ENCODE measurements around the gene SEL1L2. TPM values are rescaled to one million over a fixed set of nuclear protein-coding genes. Genes with fewer than 3 reads are reported as not detected.

The SEL1L2 gene
- polyA plus RNA-seq, 1 experiment = not detected

DNA sequence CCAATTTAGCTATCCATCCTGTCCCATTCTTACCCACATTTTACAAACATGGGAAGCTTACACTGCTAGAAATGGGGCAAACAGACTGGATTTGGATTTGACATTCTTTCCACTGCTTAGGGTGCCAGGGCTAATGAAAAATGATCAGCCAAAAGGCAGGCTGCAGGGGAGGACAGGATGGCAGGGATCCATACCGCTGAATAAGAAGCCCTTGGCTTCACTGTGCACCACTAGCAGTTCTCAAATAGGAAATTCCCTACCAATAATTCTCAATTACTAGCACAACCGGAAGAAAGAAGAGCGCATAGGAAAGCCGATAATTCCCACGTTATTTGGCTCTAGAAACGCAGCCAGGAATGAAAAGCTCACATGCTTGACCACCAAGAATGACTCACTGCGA lies 132.5 kb downstream of the SEL1L2 start:
- ChIA-PET CTCF (no interaction called here), POLR2A (no interaction called here)
- DNase-seq (ENCODE audit: low read depth, low spot score) = no peak
- Histone ChIP-seq H3K27ac (ENCODE audit: low read depth, low read length) (no peak overlapping the region), H3K9me3 (ENCODE audit: control insufficient read depth, insufficient read depth, low read length) (no peaks in the 10 kb centered on the region), H3K4me3 (ENCODE audit: low read depth, low read length) (no peak overlapping the region), H3K27me3 (ENCODE audit: control insufficient read depth, insufficient read depth, low read length) (no peaks in the 10 kb centered on the region)
- TF ChIP-seq, protein P1, sequence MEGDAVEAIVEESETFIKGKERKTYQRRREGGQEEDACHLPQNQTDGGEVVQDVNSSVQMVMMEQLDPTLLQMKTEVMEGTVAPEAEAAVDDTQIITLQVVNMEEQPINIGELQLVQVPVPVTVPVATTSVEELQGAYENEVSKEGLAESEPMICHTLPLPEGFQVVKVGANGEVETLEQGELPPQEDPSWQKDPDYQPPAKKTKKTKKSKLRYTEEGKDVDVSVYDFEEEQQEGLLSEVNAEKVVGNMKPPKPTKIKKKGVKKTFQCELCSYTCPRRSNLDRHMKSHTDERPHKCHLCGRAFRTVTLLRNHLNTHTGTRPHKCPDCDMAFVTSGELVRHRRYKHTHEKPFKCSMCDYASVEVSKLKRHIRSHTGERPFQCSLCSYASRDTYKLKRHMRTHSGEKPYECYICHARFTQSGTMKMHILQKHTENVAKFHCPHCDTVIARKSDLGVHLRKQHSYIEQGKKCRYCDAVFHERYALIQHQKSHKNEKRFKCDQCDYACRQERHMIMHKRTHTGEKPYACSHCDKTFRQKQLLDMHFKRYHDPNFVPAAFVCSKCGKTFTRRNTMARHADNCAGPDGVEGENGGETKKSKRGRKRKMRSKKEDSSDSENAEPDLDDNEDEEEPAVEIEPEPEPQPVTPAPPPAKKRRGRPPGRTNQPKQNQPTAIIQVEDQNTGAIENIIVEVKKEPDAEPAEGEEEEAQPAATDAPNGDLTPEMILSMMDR (IDR thresholded peaks at IDR 0.05; ENCODE audit: low read depth, low read length) = no peak

DNA sequence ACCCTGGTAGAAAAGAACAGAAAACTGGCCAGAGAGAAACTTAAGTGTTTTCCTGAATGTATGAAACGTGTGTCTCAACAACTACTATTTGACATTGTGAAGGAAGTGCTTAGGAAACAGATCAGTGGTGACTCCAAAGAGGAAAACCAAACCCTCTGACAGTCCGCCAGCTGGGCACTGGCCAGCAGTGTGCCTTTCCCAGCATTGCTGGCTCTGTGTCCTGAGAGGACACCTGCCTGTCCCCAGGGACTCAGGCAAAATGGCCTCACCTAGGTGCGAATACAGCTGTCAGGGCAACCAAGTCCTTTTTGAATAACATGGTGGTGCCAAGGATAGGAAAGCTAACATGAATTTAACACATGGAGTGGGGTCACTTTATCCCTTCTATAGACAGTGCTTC lies 133.1 kb downstream of the SEL1L2 start:
- TF ChIP-seq, protein P1 (IDR thresholded peaks at IDR 0.05; ENCODE audit: low read depth, low read length) = no peak
- CTCF ChIA-PET = interaction anchor here (0.7 kb wide), 1 partner anchor 20 kb away, joined by 4 read pairs; no protein-coding TSS in a partner anchor
- Histone ChIP-seq H3K9me3 (ENCODE audit: control insufficient read depth, insufficient read depth, low read length) (no peaks in the 10 kb centered on the region), H3K27me3 (ENCODE audit: control insufficient read depth, insufficient read depth, low read length) (no peaks in the 10 kb centered on the region), H3K27ac (ENCODE audit: low read depth, low read length) (no peak overlapping the region), H3K4me3 (ENCODE audit: low read depth, low read length) (no peak overlapping the region)
- POLR2A ChIA-PET = no interaction called here
- DNase-seq (ENCODE audit: low read depth, low spot score) = no peak

DNA sequence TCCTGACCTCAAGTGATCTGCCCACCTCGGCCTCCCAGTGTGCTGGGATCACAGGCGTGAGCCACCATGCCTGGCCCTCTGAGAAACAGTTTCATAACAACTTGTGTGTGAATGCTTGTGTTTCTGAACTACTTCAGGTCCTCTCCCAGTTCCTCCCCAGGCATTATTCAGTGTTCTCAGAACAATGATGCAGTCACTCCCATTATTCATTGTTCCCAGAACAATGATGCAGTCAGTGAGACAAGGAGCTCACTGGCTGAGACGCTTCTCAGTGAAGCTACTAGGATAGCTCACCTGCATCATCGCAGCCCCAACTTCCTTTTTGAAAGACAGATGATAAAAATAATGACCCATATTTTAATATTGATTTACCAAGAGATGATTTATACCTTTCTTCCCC lies 134.1 kb downstream of the SEL1L2 start:
- Histone ChIP-seq H3K9me3 (ENCODE audit: control insufficient read depth, insufficient read depth, low read length) (no peaks in the 10 kb centered on the region), H3K27me3 (ENCODE audit: control insufficient read depth, insufficient read depth, low read length) (no peaks in the 10 kb centered on the region), H3K27ac (ENCODE audit: low read depth, low read length) (no peak overlapping the region), H3K4me3 (ENCODE audit: low read depth, low read length) (no peak overlapping the region)
- DNase-seq (ENCODE audit: low read depth, low spot score) = no peak
- POLR2A ChIA-PET = no interaction called here
- TF ChIP-seq, protein P1 (IDR thresholded peaks at IDR 0.05; ENCODE audit: low read depth, low read length) = no peak
- CTCF ChIA-PET = interaction anchor here (0.6 to 0.7 kb wide), 2 partner anchors 21 to 659 kb away, joined by 4 read pairs; no protein-coding TSS in a partner anchor

DNA sequence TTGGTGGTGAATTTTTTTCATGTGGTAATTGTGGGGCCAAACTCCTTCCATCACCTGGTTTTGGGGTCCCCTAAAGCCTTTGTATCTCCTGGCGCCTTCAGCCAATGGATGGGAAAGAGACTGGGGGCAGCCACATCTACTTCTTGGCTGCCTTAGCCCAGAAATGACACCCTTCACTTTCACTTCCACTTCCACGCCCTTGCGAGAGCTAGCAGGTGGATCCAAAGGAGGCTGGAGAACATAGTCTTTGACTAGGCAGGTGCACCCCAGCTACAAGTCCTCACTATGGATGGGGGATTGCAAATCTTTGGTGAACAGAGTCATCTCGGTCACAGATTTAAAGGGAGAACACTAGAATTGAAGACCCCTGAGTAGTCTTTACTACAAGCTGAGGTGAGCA lies 134.8 kb downstream of the SEL1L2 start:
- no peak for DNase-seq (ENCODE audit: low read depth, low spot score)
- no peaks in the 10 kb centered on the region for H3K27me3 ChIP-seq (ENCODE audit: control insufficient read depth, insufficient read depth, low read length)
- no peak overlapping the region for H3K4me3 ChIP-seq (ENCODE audit: low read depth, low read length)
- CTCF ChIA-PET = interaction anchor here (1.9 kb wide), 1 partner anchor 37 kb away, joined by 7 read pairs; no protein-coding TSS in a partner anchor
- H3K9me3 ChIP-seq (ENCODE audit: control insufficient read depth, insufficient read depth, low read length) = no peaks in the 10 kb centered on the region
- TF ChIP-seq, protein P1 (IDR thresholded peaks at IDR 0.05; ENCODE audit: low read depth, low read length) = no peak
- H3K27ac ChIP-seq (ENCODE audit: low read depth, low read length) = no peak overlapping the region
- POLR2A ChIA-PET = no interaction called here

DNA sequence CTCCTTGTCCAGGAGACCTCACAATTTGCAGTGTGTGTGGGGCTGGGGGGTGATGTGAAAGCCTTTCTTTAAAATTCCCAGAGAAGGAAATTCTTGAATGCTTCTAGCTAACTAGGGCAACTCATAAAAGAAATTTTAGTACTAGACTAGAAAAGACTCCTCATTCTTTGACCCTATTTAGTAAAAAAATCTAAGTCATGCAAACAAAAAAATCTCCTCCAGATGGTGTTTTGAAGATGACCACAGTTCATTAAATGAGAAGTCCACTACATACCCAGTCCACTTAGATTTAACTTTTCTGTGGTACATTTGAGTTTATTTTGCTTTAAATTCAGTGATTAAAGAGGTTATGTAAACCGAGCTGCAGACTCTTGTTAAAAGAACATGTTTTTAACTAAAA lies 138.1 kb downstream of the SEL1L2 start:
- no peak for DNase-seq (ENCODE audit: low read depth, low spot score)
- no peaks in the 10 kb centered on the region for H3K9me3 ChIP-seq (ENCODE audit: control insufficient read depth, insufficient read depth, low read length)
- H3K27me3 ChIP-seq (ENCODE audit: control insufficient read depth, insufficient read depth, low read length) = no peaks in the 10 kb centered on the region
- TF ChIP-seq, protein P1 (IDR thresholded peaks at IDR 0.05; ENCODE audit: low read depth, low read length) = no peak
- CTCF ChIA-PET = interaction anchor here (1.0 to 1.3 kb wide), 2 partner anchors 26 to 33 kb away, joined by 3 read pairs; no protein-coding TSS in a partner anchor
- H3K27ac ChIP-seq (ENCODE audit: low read depth, low read length) = no peak overlapping the region
- POLR2A ChIA-PET = no interaction called here
- no peak overlapping the region for H3K4me3 ChIP-seq (ENCODE audit: low read depth, low read length)

Measured in AG04450 (cell line).